HepG2 (cell line): ENCODE measurements around the gene JPH2. TPM values are rescaled to one million over a fixed set of nuclear protein-coding genes. Genes with fewer than 3 reads are reported as not detected.
A peak's percentile ranks its signal among the peaks of the same experiment; 100 is the strongest.

ENCODE experiments used
- CHCHD3 ChIP-seq: sonication (generic); formaldehyde crosslinking; IDR thresholded peaks from 2 replicates; pipeline ENCODE4 v1.8.0; 2022; ENCODE audit warnings: mild to moderate bottlenecking, missing genetic modification reagents, moderate library complexity
- ELF3 ChIP-seq: IDR thresholded peaks from 2 replicates; pipeline ENCODE4 v1.6.1; 2016; ENCODE audit warnings: missing genetic modification reagents, missing compliant biosample characterization
- ETV5 ChIP-seq: IDR thresholded peaks from 2 replicates; pipeline ENCODE4 v1.6.1; 2018; ENCODE audit warnings: missing biosample characterization, missing genetic modification reagents, inconsistent platforms, borderline replicate concordance
- GATA4 ChIP-seq: sonication (generic); IDR thresholded peaks from 2 replicates; pipeline ENCODE4 v1.6.1; 2016; ENCODE audit warnings: antibody characterized with exemption, low read depth, borderline replicate concordance
- HMG20B ChIP-seq: conservative IDR thresholded peaks from 2 replicates; pipeline ENCODE4 v1.6.1; 2016; ENCODE audit warnings: missing genetic modification reagents, missing compliant biosample characterization
- HNRNPL ChIP-seq: fragments of 200-400 bp; formaldehyde crosslinking; IDR thresholded peaks from 2 replicates; pipeline ENCODE4 v1.6.1; 2017; ENCODE audit warnings: mild to moderate bottlenecking, low read depth, low read length
- HNRNPLL ChIP-seq: fragments of 200-400 bp; formaldehyde crosslinking; IDR thresholded peaks from 2 replicates; pipeline ENCODE4 v1.6.1; 2017; ENCODE audit warnings: mild to moderate bottlenecking, low read depth, low read length; ENCODE audit not compliant: poor library complexity, severe bottlenecking
- ISL2 ChIP-seq: sonication (generic); formaldehyde crosslinking; IDR thresholded peaks from 2 replicates; pipeline ENCODE4 v1.5.0; 2020; ENCODE audit warnings: missing genetic modification reagents
- POLR2A ChIP-seq, 2 experiments: IDR thresholded peaks; 2 replicates each; pipeline ENCODE4 v1.6.1; 2011; ENCODE audit warnings: low read depth in 2 of 2, low read length in 2 of 2, mild to moderate bottlenecking in 1 of 2, moderate library complexity in 1 of 2; ENCODE audit not compliant: insufficient read depth in 1 of 2
- RXRB ChIP-seq: IDR thresholded peaks from 2 replicates; pipeline ENCODE4 v1.6.1; 2016; ENCODE audit warnings: borderline replicate concordance, missing genetic modification reagents, missing compliant biosample characterization
- SNAI1 ChIP-seq: sonication (generic); formaldehyde crosslinking; IDR thresholded peaks from 2 replicates; pipeline ENCODE4 v1.5.0; 2020; ENCODE audit warnings: mild to moderate bottlenecking, missing genetic modification reagents, borderline replicate concordance
- TCF7 ChIP-seq: sonication (generic); IDR thresholded peaks from 2 replicates; pipeline ENCODE4 v1.6.1; 2016; ENCODE audit warnings: antibody characterized with exemption, low read depth
- TGIF2 ChIP-seq: IDR thresholded peaks from 2 replicates; pipeline ENCODE4 v1.6.1; 2016; ENCODE audit warnings: control low read depth, missing compliant biosample characterization
- ZFP37 ChIP-seq: sonication (generic); formaldehyde crosslinking; IDR thresholded peaks from 2 replicates; pipeline ENCODE4 v1.4.0; 2020; ENCODE audit warnings: missing genetic modification reagents, borderline replicate concordance
- ZFP82 ChIP-seq: sonication (generic); formaldehyde crosslinking; IDR thresholded peaks from 2 replicates; pipeline ENCODE4 v1.5.1; 2020; ENCODE audit warnings: mild to moderate bottlenecking, missing genetic modification reagents, borderline replicate concordance
- ZNF501 ChIP-seq: sonication (generic); formaldehyde crosslinking; IDR thresholded peaks from 2 replicates; pipeline ENCODE4 v1.5.1; 2020; ENCODE audit warnings: mild to moderate bottlenecking, moderate library complexity, missing genetic modification reagents
- ZNF572 ChIP-seq: sonication (generic); formaldehyde crosslinking; IDR thresholded peaks from 2 replicates; pipeline ENCODE4 v1.5.1; 2020; ENCODE audit warnings: mild to moderate bottlenecking, missing genetic modification reagents
- ZNF644 ChIP-seq: IDR thresholded peaks from 2 replicates; pipeline ENCODE4 v1.6.1; 2016; ENCODE audit warnings: low read depth
- ZNF660 ChIP-seq: sonication (generic); formaldehyde crosslinking; IDR thresholded peaks from 2 replicates; pipeline ENCODE4 v1.5.1; 2020; ENCODE audit warnings: mild to moderate bottlenecking, low read depth, missing genetic modification reagents, borderline replicate concordance
- polyA plus RNA-seq, 8 experiments: library from polyadenylated mRNA; depleted of rRNA in 3 of 8; stranded (reverse) in 7 of 8; unstranded in 1 of 8; fragments of >200 nt; fragmentation: Illumina TruSeq in 4 of 8; extraction: Trizol in 4 of 8; gene quantifications; 2 replicates each; pipeline versions ENCODE4 v1.2.1 to v1.2.3, GENCODE V29; 2011 to 2016; ENCODE audit warnings: low read depth in 4 of 8, missing spikeins in 1 of 8, mixed read lengths in 1 of 8; ENCODE audit not compliant: insufficient read depth in 1 of 8
- total RNA-seq, 5 experiments: library from RNA; depleted of rRNA; stranded (reverse); fragments of >200 nt; fragmentation: Illumina TruSeq; extraction: Trizol; gene quantifications; 2 replicates each; pipeline ENCODE4 v1.2.3, GENCODE V29; 2016; ENCODE audit warnings: low read depth in 1 of 5
- TF ChIP-seq, protein P1 (sequence below): sonication (generic); formaldehyde crosslinking; IDR thresholded peaks from 2 replicates; pipeline ENCODE4 v1.5.0; 2020; ENCODE audit warnings: missing genetic modification reagents
- TF ChIP-seq, protein P2 (sequence below): sonication (generic); formaldehyde crosslinking; IDR thresholded peaks from 2 replicates; pipeline ENCODE4 v1.9.0; 2021; ENCODE audit warnings: missing genetic modification reagents, borderline replicate concordance
- TF ChIP-seq, protein P3 (sequence below): sonication (generic); formaldehyde crosslinking; IDR thresholded peaks from 2 replicates; pipeline ENCODE4 v1.4.0; 2020; ENCODE audit warnings: missing genetic modification reagents
- TF ChIP-seq, protein P4 (sequence below): sonication (generic); formaldehyde crosslinking; IDR thresholded peaks from 2 replicates; pipeline ENCODE4 v1.5.1; 2020; ENCODE audit warnings: mild to moderate bottlenecking, missing genetic modification reagents, borderline replicate concordance

The JPH2 gene
- total and polyA plus RNA-seq, 2 of the 13 experiments (the other 11 are each of a cell fraction or from before 2014, with no cell fraction given), result 0.42 TPM; not detected in 1

DNA sequence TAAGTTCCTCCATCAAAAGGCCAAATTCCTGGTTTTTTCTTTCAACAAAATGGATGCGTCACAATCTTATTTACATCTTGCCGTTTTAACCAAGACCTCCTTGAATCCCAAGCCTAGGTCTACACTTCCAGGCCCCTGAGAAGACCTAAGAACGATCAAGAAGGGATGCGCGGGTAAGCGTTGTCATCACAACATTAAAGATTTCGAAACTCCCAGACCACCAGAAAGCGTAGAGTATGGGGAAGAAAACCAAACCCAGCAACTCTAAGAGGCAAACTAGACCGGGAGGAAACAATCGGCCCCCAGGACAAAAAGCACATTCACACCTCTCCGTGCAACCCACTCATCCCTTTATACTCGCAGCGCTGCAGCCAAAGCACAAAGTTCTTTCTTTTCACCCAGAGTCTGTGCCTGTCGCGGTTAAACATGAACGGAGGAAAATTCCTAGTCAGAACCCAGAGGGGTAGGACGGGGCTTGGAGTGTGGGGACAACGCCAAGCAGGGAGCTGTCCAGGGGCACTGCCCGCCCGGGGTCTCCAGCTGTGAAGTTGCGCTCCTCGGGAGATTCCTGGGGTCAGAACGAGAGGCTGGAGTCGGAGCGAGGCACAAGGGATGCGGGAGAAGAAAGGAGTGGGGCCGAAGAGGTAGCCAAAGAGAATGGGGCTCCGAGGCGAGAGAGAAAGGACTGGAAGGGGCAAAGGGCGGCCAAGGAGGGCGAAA lies 22.9 kb upstream of the JPH2 start (continued):
- TF ChIP-seq ZNF572 (CRISPR knock-in tag) (no peak; the same call in none of the 2 replicates), ZNF644 (CRISPR knock-in tag) (0 out of 2 replicates have a peak, but pooled peaks have one; percentile 40), HNRNPL (peak; percentile 85), CHCHD3 (CRISPR knock-in tag) (no peak), HNRNPLL (no peak), ZNF501 (CRISPR knock-in tag) (peak; percentile 59; the same call in 1 of the 2 replicates), ELF3 (no peak), HMG20B (0 out of 2 replicates have a peak, but pooled peaks have one; percentile 28), TGIF2 (CRISPR knock-in tag) (peak; percentile 44; the same call in 1 of the 2 replicates), ZFP82 (CRISPR knock-in tag) (no peak), GATA4 (no peak), ZNF660 (CRISPR knock-in tag) (no peak), SNAI1 (CRISPR knock-in tag) (peak; percentile 23; the same call in 1 of the 2 replicates), TCF7 (peak; percentile 7; the same call in 1 of the 2 replicates), POLR2A (IDR thresholded peaks at IDR 0.05; ENCODE audit: insufficient read depth in 1 of 2, low read depth in 2 of 2, low read length in 2 of 2) (no peak), ETV5 (no peak), RXRB (CRISPR knock-in tag) (0 out of 2 replicates have a peak, but pooled peaks have one; percentile 10), ISL2 (CRISPR knock-in tag) (no peak), ZFP37 (CRISPR knock-in tag) (no peak)
- TF ChIP-seq, protein P1, sequence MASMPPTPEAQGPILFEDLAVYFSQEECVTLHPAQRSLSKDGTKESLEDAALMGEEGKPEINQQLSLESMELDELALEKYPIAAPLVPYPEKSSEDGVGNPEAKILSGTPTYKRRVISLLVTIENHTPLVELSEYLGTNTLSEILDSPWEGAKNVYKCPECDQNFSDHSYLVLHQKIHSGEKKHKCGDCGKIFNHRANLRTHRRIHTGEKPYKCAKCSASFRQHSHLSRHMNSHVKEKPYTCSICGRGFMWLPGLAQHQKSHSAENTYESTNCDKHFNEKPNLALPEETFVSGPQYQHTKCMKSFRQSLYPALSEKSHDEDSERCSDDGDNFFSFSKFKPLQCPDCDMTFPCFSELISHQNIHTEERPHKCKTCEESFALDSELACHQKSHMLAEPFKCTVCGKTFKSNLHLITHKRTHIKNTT (CRISPR knock-in tag), result no peak
- TF ChIP-seq, protein P2, sequence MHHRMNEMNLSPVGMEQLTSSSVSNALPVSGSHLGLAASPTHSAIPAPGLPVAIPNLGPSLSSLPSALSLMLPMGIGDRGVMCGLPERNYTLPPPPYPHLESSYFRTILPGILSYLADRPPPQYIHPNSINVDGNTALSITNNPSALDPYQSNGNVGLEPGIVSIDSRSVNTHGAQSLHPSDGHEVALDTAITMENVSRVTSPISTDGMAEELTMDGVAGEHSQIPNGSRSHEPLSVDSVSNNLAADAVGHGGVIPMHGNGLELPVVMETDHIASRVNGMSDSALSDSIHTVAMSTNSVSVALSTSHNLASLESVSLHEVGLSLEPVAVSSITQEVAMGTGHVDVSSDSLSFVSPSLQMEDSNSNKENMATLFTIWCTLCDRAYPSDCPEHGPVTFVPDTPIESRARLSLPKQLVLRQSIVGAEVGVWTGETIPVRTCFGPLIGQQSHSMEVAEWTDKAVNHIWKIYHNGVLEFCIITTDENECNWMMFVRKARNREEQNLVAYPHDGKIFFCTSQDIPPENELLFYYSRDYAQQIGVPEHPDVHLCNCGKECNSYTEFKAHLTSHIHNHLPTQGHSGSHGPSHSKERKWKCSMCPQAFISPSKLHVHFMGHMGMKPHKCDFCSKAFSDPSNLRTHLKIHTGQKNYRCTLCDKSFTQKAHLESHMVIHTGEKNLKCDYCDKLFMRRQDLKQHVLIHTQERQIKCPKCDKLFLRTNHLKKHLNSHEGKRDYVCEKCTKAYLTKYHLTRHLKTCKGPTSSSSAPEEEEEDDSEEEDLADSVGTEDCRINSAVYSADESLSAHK (CRISPR knock-in tag), result no peak; the same call in 1 of the 2 replicates
- TF ChIP-seq, protein P3, sequence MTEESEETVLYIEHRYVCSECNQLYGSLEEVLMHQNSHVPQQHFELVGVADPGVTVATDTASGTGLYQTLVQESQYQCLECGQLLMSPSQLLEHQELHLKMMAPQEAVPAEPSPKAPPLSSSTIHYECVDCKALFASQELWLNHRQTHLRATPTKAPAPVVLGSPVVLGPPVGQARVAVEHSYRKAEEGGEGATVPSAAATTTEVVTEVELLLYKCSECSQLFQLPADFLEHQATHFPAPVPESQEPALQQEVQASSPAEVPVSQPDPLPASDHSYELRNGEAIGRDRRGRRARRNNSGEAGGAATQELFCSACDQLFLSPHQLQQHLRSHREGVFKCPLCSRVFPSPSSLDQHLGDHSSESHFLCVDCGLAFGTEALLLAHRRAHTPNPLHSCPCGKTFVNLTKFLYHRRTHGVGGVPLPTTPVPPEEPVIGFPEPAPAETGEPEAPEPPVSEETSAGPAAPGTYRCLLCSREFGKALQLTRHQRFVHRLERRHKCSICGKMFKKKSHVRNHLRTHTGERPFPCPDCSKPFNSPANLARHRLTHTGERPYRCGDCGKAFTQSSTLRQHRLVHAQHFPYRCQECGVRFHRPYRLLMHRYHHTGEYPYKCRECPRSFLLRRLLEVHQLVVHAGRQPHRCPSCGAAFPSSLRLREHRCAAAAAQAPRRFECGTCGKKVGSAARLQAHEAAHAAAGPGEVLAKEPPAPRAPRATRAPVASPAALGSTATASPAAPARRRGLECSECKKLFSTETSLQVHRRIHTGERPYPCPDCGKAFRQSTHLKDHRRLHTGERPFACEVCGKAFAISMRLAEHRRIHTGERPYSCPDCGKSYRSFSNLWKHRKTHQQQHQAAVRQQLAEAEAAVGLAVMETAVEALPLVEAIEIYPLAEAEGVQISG (CRISPR knock-in tag), result no peak; the same call in 1 of the 2 replicates
- TF ChIP-seq, protein P4, sequence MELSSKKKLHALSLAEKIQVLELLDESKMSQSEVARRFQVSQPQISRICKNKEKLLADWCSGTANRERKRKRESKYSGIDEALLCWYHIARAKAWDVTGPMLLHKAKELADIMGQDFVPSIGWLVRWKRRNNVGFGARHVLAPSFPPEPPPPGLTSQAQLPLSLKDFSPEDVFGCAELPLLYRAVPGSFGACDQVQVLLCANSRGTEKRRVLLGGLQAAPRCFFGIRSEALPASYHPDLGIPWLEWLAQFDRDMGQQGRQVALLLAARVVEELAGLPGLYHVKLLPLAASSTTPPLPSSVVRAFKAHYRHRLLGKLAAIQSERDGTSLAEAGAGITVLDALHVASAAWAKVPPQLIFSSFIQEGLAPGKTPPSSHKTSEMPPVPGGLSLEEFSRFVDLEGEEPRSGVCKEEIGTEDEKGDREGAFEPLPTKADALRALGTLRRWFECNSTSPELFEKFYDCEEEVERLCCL, result no peak
